Measurements from ENCODE around the gene CARMIL1. TPM values are rescaled to one million over a fixed set of nuclear protein-coding genes. Genes with fewer than 3 reads are reported as not detected.
A peak's percentile ranks its signal among the peaks of the same experiment; 100 is the strongest.

CARMIL1 gene
- total and polyA plus RNA-seq, 10 of the 15 experiments (the other 5 are each of a cell fraction or from before 2014, with no cell fraction given), result 6.4 to 18.1 (median 10.3) TPM

- TF ChIP-seq ZNF24 (IDR thresholded peaks at IDR 0.05), result peak; percentile 90
- TF ChIP-seq ESRRA (IDR thresholded peaks at IDR 0.05; ENCODE audit: low read length), result no peak
- no peak for TF ChIP-seq SIN3A (IDR thresholded peaks at IDR 0.05; ENCODE audit: low read depth, low read length)
- TF ChIP-seq RCOR1 (conservative IDR thresholded peaks at IDR 0.05; ENCODE audit: low read depth, low read length), result no peak
- TF ChIP-seq MAX (IDR thresholded peaks at IDR 0.05; ENCODE audit: low read depth, low read length), result no peak
- TF ChIP-seq SREBF2 (IDR thresholded peaks at IDR 0.05; ENCODE audit: low read length), result no peak
- TF ChIP-seq SIX5 (IDR thresholded peaks at IDR 0.05; ENCODE audit: low read depth, low read length, severe bottlenecking), result no peak
- no peak for TF ChIP-seq MYC (IDR thresholded peaks at IDR 0.05; ENCODE audit: insufficient read depth, insufficient read length, insufficient replicate concordance, low read length, severe bottlenecking)
- 0 out of 2 replicates have a peak, but pooled peaks have one; percentile 39 for TF ChIP-seq IRF4 (IDR thresholded peaks at IDR 0.05; ENCODE audit: low read depth, low read length)
- TF ChIP-seq MXI1 (IDR thresholded peaks at IDR 0.05; ENCODE audit: low read depth, low read length), result no peak; the same call in 1 of the 2 replicates
- peak; percentile 57; the same call in 1 of the 2 replicates for TF ChIP-seq DPF2 (IDR thresholded peaks at IDR 0.05)
- no peak for TF ChIP-seq TAF1 (IDR thresholded peaks at IDR 0.05; ENCODE audit: borderline replicate concordance, low read depth, low read length)
- no peak for TF ChIP-seq ZNF207 (IDR thresholded peaks at IDR 0.05; ENCODE audit: borderline replicate concordance)
- TF ChIP-seq EP300 (IDR thresholded peaks at IDR 0.05; ENCODE audit: borderline replicate concordance in 1 of 2, control insufficient read depth in 1 of 2, low read depth in 2 of 2, low read length in 2 of 2), result peak in 1 of 2 experiments; percentile 37; a peak in 2 of 4 replicates
- no peak for TF ChIP-seq POLR2AphosphoS2 (IDR thresholded peaks at IDR 0.05; ENCODE audit: low read depth, low read length)
- TF ChIP-seq ZSCAN29 (IDR thresholded peaks at IDR 0.05), result no peak
- no peak for TF ChIP-seq BCLAF1 (IDR thresholded peaks at IDR 0.05)
- TF ChIP-seq CREB1 (IDR thresholded peaks at IDR 0.05; ENCODE audit: low read depth), result no peak
- no peak for TF ChIP-seq SMARCA5 (IDR thresholded peaks at IDR 0.05)
- no peak for TF ChIP-seq HDAC2 (IDR thresholded peaks at IDR 0.05)
- TF ChIP-seq SUZ12 (IDR thresholded peaks at IDR 0.05; ENCODE audit: unreplicated experiment), result no peak
- no peak for TF ChIP-seq ZBTB33 (IDR thresholded peaks at IDR 0.05)
- no peak for TF ChIP-seq CTCF (IDR thresholded peaks at IDR 0.05 in 2 of 3, conservative IDR thresholded peaks at IDR 0.05 in 1 of 3; ENCODE audit: control insufficient read depth in 2 of 3, extremely low read depth in 1 of 3, insufficient read depth in 1 of 3, low read depth in 3 of 3, low read length in 3 of 3)
- TF ChIP-seq FOXK2 (IDR thresholded peaks at IDR 0.05), result no peak
- TF ChIP-seq ZNF622 (IDR thresholded peaks at IDR 0.05), result no peak
- TF ChIP-seq BCL11A (IDR thresholded peaks at IDR 0.05; ENCODE audit: low read depth, low read length), result no peak
- no peak for TF ChIP-seq TCF7 (IDR thresholded peaks at IDR 0.05; ENCODE audit: borderline replicate concordance)
- TF ChIP-seq TBL1XR1 (IDR thresholded peaks at IDR 0.05; ENCODE audit: low read depth, low read length), result no peak
Measured at GRCh38 chr6:25387483-25387882, 108.3 kb downstream of the CARMIL1 start (continued).
